Nephron (organoid): ENCODE data around the gene SLC45A1.

ENCODE experiments used
- H3K27ac Mint-ChIP-seq, 3 experiments: 2 replicates each; pipeline ENCODE4 v1.8.0; 2020; ENCODE audit warnings: mixed read lengths in 3 of 3, mild to moderate bottlenecking in 2 of 3, moderate library complexity in 1 of 3
- H3K27me3 Mint-ChIP-seq: 2 replicates; pipeline ENCODE4 v1.8.0; 2021; ENCODE audit warnings: low read depth, mild to moderate bottlenecking, moderate library complexity, mixed read lengths
- H3K36me3 Mint-ChIP-seq: 2 replicates; pipeline ENCODE4 v1.8.0; 2020; ENCODE audit warnings: low read depth, mixed read lengths
- H3K4me1 Mint-ChIP-seq: 2 replicates; pipeline ENCODE4 v1.8.0; 2020; ENCODE audit warnings: mixed read lengths
- H3K4me3 Mint-ChIP-seq, 3 experiments: 2 replicates each; pipeline ENCODE4 v1.8.0; 2020; ENCODE audit warnings: mild to moderate bottlenecking in 3 of 3, mixed read lengths in 3 of 3, moderate library complexity in 2 of 3
- H3K9me3 Mint-ChIP-seq: 2 replicates; pipeline ENCODE4 v1.8.0; 2020; ENCODE audit warnings: mixed read lengths
- TF ChIP-seq, protein P1 (sequence below), 3 experiments: fragments of 200-600 bp; sonication (generic); IDR thresholded peaks; one replicate each; pipeline ENCODE4 v1.5.0; 2021; ENCODE audit warnings: antibody characterized with exemption in 3 of 3; ENCODE audit not compliant: unreplicated experiment in 3 of 3

SLC45A1 gene

DNA sequence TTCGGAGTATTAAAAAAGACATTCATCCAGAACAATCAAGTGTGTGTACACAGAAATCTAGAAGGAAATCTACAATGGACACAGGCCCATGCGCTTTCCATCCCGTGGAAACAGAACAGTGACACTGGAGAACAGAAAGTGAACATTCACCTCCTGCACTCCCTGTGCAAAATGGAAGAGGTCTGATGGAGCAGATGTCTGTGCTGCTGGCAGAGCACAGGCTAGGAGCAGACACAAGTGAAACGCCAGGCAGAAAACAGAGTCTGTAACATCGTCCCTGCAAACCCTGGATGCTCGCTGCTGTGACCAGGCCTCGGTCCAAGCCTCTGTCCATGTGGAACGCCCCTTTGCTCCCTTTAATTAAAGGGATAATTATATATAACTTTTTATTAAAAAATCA lies 36.1 kb downstream of the SLC45A1 start:
- Mint-ChIP-seq H3K9me3 (no peaks in the 10 kb centered on the region), H3K4me1 (peaks cover 12% of the 10 kb centered on the region), H3K27me3 (peaks cover 6% of the 10 kb centered on the region), H3K27ac (peak overlapping the region in 2 of 3 experiments; percentile 45 to 92), H3K4me3 (no peak overlapping the region), H3K36me3 (peaks cover 55% of the 10 kb centered on the region)
- TF ChIP-seq, protein P1, sequence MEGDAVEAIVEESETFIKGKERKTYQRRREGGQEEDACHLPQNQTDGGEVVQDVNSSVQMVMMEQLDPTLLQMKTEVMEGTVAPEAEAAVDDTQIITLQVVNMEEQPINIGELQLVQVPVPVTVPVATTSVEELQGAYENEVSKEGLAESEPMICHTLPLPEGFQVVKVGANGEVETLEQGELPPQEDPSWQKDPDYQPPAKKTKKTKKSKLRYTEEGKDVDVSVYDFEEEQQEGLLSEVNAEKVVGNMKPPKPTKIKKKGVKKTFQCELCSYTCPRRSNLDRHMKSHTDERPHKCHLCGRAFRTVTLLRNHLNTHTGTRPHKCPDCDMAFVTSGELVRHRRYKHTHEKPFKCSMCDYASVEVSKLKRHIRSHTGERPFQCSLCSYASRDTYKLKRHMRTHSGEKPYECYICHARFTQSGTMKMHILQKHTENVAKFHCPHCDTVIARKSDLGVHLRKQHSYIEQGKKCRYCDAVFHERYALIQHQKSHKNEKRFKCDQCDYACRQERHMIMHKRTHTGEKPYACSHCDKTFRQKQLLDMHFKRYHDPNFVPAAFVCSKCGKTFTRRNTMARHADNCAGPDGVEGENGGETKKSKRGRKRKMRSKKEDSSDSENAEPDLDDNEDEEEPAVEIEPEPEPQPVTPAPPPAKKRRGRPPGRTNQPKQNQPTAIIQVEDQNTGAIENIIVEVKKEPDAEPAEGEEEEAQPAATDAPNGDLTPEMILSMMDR (IDR thresholded peaks at IDR 0.05; ENCODE audit: unreplicated experiment in 3 of 3): no peak

DNA sequence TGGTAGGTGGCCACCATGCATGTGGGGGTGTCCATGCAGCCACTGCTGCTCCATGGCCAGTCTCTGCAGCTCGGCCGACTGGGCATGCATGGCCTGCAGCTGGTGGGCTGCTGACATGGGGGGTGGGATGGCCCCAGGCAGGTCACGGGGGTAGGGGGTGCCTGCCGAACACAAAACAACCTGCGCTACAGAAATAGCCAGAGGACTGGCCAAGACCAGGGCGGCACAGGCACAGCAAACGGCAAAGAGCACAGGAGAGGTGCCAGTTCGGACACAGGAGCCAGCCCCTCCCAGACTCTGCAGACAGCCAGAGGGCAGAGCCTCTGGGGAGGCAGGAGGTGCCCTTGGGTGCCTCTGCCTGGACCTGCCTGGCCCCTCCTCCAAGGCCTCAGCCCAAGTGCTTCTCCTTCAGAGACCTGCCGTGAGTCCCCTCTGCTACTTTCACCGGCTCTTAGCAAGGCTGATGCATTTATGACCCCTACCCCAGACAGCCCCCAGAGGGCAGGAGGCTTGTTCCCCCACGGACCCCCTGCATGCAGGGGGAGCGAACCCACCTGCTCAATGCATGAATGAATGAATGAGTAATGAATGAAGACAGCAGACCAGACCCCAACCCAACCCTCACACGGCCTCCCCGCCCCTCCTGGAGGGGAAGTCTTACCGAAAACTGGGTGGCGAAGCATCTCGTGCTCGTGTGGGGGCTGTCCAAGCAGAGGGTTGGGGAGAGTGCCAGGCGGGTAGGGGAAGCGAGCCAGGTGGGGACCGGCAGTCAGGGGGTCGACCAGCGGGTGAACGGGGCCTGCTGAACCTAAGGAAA lies 37.7 kb downstream of the SLC45A1 start:
- Mint-ChIP-seq H3K4me1 (peaks cover 12% of the 10 kb centered on the region), H3K4me3 (no peak overlapping the region), H3K9me3 (no peaks in the 10 kb centered on the region), H3K27me3 (peaks cover 6% of the 10 kb centered on the region), H3K27ac (peak overlapping the region in 1 of 3 experiments; percentile 33), H3K36me3 (peaks cover 62% of the 10 kb centered on the region)
- TF ChIP-seq, protein P1 (IDR thresholded peaks at IDR 0.05; ENCODE audit: unreplicated experiment in 3 of 3): no peak

DNA sequence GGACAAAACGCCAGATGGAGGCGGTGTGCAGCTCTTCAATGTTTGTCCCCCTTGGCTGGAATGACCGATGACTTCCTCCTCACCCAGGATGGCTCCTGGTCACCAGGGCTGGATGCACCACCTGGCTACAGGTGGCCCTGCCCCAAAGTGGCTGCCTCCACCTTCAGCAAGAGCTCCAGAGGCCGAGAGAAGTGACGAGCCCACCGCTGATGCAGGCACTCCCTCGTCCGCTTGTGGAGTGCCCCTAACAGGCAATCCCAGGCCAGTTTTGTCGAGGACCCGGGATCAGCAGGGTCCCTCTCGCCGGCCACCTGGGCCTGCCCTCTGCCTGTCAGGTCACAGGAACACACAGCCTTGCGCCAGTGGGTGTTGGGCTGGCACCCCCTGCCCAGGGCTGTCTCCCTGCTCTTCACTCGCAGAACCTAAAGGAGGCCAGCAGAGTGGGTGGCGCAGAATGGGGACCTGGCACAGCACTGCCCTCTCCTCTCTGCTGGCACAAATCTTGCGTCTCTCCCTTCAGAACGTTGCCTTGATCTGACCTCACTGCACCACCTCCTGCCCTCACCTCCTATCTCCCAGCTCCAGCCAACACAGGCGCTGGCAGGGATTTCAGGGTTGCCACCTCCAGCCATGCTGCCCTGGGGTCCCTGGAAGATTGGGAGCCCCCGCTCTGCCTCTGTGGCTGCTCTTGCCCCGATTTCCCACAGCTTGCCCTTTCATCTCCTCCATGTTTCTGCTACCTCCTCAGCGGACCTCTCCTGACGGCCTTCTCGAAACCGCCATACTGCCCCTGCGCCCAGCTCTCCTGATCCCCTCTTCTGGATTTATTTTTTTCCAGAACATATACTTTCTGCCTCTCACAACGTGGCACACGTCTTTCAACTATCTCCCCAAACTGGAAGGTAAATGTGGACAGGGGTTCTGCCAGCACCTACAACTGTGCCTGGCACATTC lies 38.6 kb downstream of the SLC45A1 start:
- no peaks in the 10 kb centered on the region for H3K9me3 Mint-ChIP-seq
- peak overlapping the region in 2 of 3 experiments; percentile 18 to 33 for H3K27ac Mint-ChIP-seq
- no peak overlapping the region for H3K4me3 Mint-ChIP-seq
- H3K4me1 Mint-ChIP-seq: peaks cover 12% of the 10 kb centered on the region
- TF ChIP-seq, protein P1 (IDR thresholded peaks at IDR 0.05; ENCODE audit: unreplicated experiment in 3 of 3): no peak
- peaks cover 66% of the 10 kb centered on the region for H3K36me3 Mint-ChIP-seq
- H3K27me3 Mint-ChIP-seq: peaks cover 6% of the 10 kb centered on the region

DNA sequence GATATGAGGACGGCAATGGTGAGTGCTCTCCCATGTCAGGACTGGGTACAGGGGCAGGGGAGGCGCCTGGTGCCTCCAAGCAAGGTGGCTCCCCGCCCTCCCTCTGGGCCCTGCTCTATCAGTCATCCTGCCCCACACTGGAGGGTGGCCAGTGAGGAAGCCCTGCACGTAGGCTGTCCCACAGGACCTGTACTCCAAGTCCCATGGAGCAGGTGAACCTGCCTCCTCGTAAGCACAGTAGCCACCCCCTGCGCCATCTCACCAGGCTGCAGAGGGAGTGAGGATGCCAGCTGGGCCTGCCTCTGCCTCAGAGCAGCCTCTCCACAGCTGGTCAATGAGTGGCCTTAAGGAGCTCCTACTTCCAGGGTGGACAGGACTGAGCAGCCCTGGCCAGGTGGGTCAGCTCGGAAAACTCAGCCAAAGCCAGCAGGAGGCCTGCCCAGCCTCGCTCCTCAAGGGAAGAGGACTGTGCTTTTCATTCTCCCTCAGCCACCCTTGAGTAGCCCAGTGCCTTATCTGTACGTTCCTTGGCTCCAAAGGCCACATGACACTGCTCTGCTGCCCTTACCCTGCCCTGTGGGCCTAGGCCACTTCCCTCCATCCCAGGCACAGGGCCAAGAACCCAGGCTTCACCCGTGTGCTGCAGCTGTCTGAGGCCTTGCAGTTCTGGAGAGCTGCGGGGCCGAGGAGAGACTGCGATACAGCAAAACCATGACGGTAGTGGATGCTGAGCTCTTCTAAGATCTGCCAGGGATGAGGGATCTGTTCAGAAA lies 39.6 kb downstream of the SLC45A1 start:
- TF ChIP-seq, protein P1 (IDR thresholded peaks at IDR 0.05; ENCODE audit: unreplicated experiment in 3 of 3): no peak
- Mint-ChIP-seq H3K4me3 (no peak overlapping the region), H3K27me3 (peaks cover 6% of the 10 kb centered on the region), H3K9me3 (no peaks in the 10 kb centered on the region), H3K36me3 (peaks cover 69% of the 10 kb centered on the region), H3K4me1 (peaks cover 8% of the 10 kb centered on the region), H3K27ac (no peak overlapping the region)

DNA sequence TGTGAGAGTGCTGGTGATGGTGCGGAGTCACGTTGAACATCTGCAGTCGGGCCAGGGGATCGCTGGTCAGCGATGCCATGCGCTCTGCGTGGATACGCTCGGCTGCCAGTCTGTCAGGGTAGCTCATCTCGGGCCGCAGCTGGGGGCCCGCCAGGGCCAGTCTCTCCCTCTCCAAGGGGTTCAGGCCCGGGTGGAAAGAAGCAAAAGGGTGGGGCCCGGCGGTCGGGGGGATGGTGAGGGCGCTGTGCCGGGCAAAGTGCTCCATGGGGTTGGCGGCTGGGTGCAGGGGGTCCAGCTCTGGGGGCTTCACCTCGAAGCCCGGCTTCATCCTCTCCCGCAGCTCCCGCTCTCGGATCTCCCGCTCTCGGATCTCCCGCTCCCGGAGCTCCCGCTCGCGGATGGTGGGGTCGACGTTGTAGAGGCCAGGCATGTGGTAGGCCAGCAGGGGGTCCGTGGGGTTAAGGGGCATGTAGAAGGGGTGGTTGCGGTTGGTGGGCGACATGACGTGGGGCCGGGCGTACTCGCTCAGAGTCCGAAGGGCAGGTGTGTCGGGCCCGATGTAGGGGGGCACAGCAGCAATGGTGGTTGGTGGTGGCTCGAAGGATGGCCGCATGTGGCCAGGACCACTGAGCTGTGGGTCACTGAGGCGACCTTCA lies 40.5 kb downstream of the SLC45A1 start:
- H3K27ac Mint-ChIP-seq: no peak overlapping the region

More for the DNA sequence above, 40.5 kb downstream of the SLC45A1 start:
- peaks cover 69% of the 10 kb centered on the region for H3K36me3 Mint-ChIP-seq
- H3K4me1 Mint-ChIP-seq: peaks cover 6% of the 10 kb centered on the region
- no peak overlapping the region for H3K4me3 Mint-ChIP-seq
- TF ChIP-seq, protein P1 (IDR thresholded peaks at IDR 0.05; ENCODE audit: unreplicated experiment in 3 of 3): no peak
- H3K27me3 Mint-ChIP-seq: no peaks in the 10 kb centered on the region
- no peaks in the 10 kb centered on the region for H3K9me3 Mint-ChIP-seq
